Measurements from ENCODE around the gene PCBP3. TPM values are rescaled to one million over a fixed set of nuclear protein-coding genes. Genes with fewer than 3 reads are reported as not detected.

The PCBP3 gene
- total RNA-seq, 1 experiment from 2014 or later, result 3.7 TPM

GRCh38 chr21:45801989-45802388, 158.5 kb downstream of the PCBP3 start:
- no peak for TF ChIP-seq CTCF (IDR thresholded peaks at IDR 0.05; ENCODE audit: unreplicated experiment)
- no peaks in the 10 kb centered on the region for H3K27me3 Mint-ChIP-seq (ENCODE audit: insufficient read depth, unreplicated experiment)
- DNase-seq (ENCODE audit: unreplicated experiment), result no peak
- H3K4me1 Mint-ChIP-seq (ENCODE audit: insufficient read depth, unreplicated experiment), result no peaks in the 10 kb centered on the region
- no peak overlapping the region for H3K4me3 Mint-ChIP-seq (ENCODE audit: unreplicated experiment)
- CTCF ChIA-PET, result no interaction called here
- intact Hi-C loops (cut with micrococcal nuclease), result no loop called here
- POLR2A ChIA-PET, result no interaction called here
- no peaks in the 10 kb centered on the region for H3K9me3 Mint-ChIP-seq (ENCODE audit: unreplicated experiment)
- peaks cover 6% of the 10 kb centered on the region for H3K36me3 Mint-ChIP-seq (ENCODE audit: insufficient read depth, unreplicated experiment)
- no TSS peak for BruUV-seq (replicated peaks)
- H3K27ac Mint-ChIP-seq (ENCODE audit: low read depth, unreplicated experiment), result no peak overlapping the region

- no peaks in the 10 kb centered on the region for H3K27me3 Mint-ChIP-seq (ENCODE audit: insufficient read depth, unreplicated experiment)
- no peaks in the 10 kb centered on the region for H3K9me3 Mint-ChIP-seq (ENCODE audit: unreplicated experiment)
- BruUV-seq (replicated peaks), result no TSS peak
- H3K4me1 Mint-ChIP-seq (ENCODE audit: insufficient read depth, unreplicated experiment), result no peaks in the 10 kb centered on the region
- ChIA-PET POLR2A (no interaction called here), CTCF (interaction anchor here (0.7 kb wide), 1 partner anchor 123 kb away, joined by 3 read pairs; no protein-coding TSS in a partner anchor)
- H3K4me3 Mint-ChIP-seq (ENCODE audit: unreplicated experiment), result no peak overlapping the region
- no peak for TF ChIP-seq CTCF (IDR thresholded peaks at IDR 0.05; ENCODE audit: unreplicated experiment)
- peaks cover 6% of the 10 kb centered on the region for H3K36me3 Mint-ChIP-seq (ENCODE audit: insufficient read depth, unreplicated experiment)
- intact Hi-C loops (cut with micrococcal nuclease), result no loop called here
- no peak overlapping the region for H3K27ac Mint-ChIP-seq (ENCODE audit: low read depth, unreplicated experiment)
- DNase-seq (ENCODE audit: unreplicated experiment), result no peak
Measured at GRCh38 chr21:45802425-45802824, 158.9 kb downstream of the PCBP3 start.

- intact Hi-C loops (cut with micrococcal nuclease), result no loop called here
- peaks cover 6% of the 10 kb centered on the region for H3K36me3 Mint-ChIP-seq (ENCODE audit: insufficient read depth, unreplicated experiment)
- H3K27ac Mint-ChIP-seq (ENCODE audit: low read depth, unreplicated experiment), result no peak overlapping the region
- BruUV-seq (replicated peaks), result no TSS peak
- no peak for TF ChIP-seq CTCF (IDR thresholded peaks at IDR 0.05; ENCODE audit: unreplicated experiment)
- no peaks in the 10 kb centered on the region for H3K9me3 Mint-ChIP-seq (ENCODE audit: unreplicated experiment)
- no peaks in the 10 kb centered on the region for H3K4me1 Mint-ChIP-seq (ENCODE audit: insufficient read depth, unreplicated experiment)
- H3K27me3 Mint-ChIP-seq (ENCODE audit: insufficient read depth, unreplicated experiment), result no peaks in the 10 kb centered on the region
- ChIA-PET POLR2A (no interaction called here), CTCF (interaction anchor here (0.7 kb wide), 1 partner anchor 123 kb away, joined by 3 read pairs; no protein-coding TSS in a partner anchor)
- no peak overlapping the region for H3K4me3 Mint-ChIP-seq (ENCODE audit: unreplicated experiment)
- no peak for DNase-seq (ENCODE audit: unreplicated experiment)
Measured at GRCh38 chr21:45802956-45803617, 159.6 kb downstream of the PCBP3 start.

- POLR2A ChIA-PET, result no interaction called here
- intact Hi-C loops (cut with micrococcal nuclease), result no loop called here
- BruUV-seq (replicated peaks), result no TSS peak
- no peak for TF ChIP-seq CTCF (IDR thresholded peaks at IDR 0.05; ENCODE audit: unreplicated experiment)
- Mint-ChIP-seq H3K27me3 (ENCODE audit: insufficient read depth, unreplicated experiment) (no peaks in the 10 kb centered on the region), H3K27ac (ENCODE audit: low read depth, unreplicated experiment) (no peak overlapping the region), H3K9me3 (ENCODE audit: unreplicated experiment) (no peaks in the 10 kb centered on the region), H3K36me3 (ENCODE audit: insufficient read depth, unreplicated experiment) (peaks cover 6% of the 10 kb centered on the region), H3K4me3 (ENCODE audit: unreplicated experiment) (no peak overlapping the region), H3K4me1 (ENCODE audit: insufficient read depth, unreplicated experiment) (no peaks in the 10 kb centered on the region)
- CTCF ChIA-PET, result interaction anchor here (0.6 kb wide), 1 partner anchor 1440 kb away, joined by 3 read pairs; no protein-coding TSS in a partner anchor
- no peak for DNase-seq (ENCODE audit: unreplicated experiment)
Measured at GRCh38 chr21:45803618-45804340, 160.3 kb downstream of the PCBP3 start.
